GM18526 (cell line): ENCODE results near the gene PHKA1.
"Not testable (repeated sequence)": the region's sequence is repeated elsewhere in the genome, so short reads cannot be mapped to it uniquely, and the experiment has no call there.

ENCODE experiments used
- POLR2A ChIP-seq: IDR thresholded peaks from 3 replicates; pipeline ENCODE4 v1.6.1; 2011; ENCODE audit not compliant: insufficient read length; ENCODE audit errors: extremely low read depth

Gene PHKA1

DNA sequence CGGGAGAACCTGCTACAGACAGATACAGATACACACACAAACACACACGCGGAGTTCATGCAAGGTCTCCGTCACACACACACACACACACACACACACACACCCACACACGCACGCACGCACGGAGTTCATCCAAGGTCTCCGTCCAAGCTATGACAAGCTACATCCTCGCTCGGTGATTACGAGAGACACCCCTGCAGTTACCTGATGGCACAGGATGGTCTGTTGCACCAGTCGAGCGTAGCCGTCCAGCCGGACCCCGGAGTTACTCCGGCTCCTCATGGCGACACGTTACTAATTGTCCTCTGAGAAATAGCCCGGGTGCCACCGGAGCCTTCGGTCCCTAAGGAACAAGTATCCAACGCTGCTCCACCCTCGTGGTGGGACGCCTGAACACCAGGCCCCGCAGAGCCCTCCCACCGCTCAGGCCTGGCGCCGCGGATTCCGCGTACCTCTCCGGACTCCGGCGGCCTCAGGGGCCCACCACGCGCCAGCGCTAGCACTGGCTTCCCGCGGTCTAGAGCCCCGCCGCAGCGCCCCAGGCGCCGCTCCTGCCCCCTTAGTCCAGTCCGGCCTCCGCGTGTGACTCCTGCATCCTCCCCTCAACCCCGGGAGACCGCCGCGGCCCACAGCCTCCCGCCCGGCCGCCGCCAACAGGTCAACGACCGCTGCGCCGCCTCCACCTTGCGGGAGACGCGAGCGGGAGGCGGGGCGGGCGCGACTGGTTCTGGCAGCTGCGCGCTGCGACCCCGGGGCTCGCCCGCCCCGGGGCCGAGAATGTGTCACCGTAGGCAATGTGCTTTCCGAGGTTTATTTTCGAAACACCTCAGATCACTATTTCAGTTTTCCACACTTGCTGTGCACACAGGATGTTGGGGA, at the start of gene PHKA1:
Gene PHKA1 (minus strand): TSS at position 708 of the 879 bp plus-strand sequence. CDS start 426 bp downstream, at position 282.
- not testable (repeated sequence) for TF ChIP-seq POLR2A

DNA sequence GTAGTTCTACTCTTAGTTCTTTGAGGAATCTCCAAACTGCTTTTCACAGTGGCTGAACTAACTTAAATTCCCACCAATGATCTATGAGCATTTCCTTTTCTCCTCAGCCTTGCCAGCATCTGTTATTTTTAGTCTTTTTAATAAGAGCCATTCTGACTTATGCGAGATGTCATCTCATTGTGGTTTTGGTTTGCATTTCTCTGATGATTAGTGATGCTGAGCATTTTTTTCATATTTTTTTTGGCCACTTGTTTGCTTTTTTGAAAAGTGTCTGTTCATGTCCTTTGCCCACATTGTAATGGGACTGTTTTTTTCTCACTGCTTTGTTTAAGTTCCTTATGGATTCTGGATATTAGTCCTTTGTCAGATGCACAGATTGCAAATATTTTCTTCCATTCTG, 21.5 kb upstream of the PHKA1 start:
- no peak for TF ChIP-seq POLR2A

DNA sequence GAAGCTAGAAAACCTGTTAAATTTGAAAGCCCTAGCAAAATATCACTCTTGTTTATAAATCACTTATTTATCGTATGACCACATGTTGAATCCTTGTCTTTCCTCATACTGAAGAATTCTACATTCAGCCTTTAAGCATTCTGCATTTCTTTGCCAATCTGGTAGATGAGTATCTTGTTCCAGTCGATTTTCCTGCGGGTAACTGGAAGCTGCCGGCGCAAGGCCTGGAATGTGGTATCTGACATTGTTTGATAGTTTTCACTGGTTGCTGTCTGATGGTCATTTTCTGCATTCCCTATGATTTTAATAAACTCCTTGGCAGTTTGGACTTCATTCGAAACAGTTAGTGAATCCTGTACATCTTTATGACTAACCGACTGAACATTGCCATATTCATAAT, 13.7 kb upstream of the PHKA1 start:
- no peak for TF ChIP-seq POLR2A

DNA sequence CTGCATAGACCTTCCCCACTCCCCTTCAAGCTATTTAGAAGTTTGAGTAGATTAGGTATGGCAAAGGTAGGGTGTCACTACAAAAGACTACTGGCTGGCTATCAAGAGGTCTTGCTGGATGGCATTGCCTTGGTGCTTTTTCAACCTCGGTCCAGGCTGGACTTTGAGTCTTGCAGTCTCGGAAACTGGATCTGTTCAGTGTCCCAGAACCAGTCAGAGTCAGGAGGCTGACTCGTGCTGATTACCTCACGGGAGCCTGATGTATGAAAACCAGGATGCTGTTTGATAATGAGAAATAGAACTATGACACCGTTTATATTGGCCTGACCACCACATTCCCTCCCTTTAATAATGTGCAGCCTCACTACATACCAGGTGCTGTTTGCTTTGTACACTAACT, 2.7 kb upstream of the PHKA1 start:
- no peak for TF ChIP-seq POLR2A

DNA sequence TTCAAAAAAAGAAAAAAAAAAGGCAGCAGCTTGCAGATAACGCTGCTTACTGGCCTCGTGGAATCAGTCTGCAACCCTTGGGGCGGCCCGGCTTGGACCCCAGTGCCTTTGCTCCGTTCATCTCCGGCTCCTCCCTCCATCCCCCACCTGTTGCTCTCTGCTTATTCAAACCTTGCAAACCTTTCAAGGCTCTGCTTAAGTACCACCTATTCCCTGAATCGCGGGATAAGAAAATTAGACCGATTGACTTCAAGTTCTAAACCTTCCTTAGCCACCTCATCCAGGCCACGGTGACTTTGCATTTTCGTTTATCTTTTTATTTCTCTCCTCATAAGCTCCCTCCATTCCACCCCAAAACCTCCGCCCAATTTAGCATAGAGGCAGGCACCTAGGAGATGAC, 1.4 kb upstream of the PHKA1 start:
- TF ChIP-seq POLR2A = no peak

DNA sequence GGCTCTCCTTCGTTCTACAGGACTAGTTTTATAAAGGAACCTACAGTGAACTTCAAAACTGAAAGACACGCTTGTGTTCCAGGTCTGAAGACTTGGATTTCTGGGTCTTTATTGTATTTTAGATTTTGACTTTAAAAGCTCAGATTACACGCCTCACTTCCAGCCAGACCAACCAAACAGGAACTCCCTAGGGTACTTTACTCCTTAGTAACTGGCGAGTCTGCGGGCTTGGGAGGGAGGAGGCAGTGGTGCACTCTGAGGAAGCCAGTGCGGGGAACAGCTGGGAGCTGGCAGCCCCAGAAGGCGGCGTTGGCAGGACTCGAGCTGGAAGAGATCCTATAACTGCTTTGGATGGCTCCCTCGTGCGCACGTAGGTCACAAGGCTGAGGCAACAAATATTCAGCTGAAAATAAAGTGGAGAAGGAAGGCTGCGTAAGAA, 391 bp upstream of the PHKA1 start:
- TF ChIP-seq POLR2A = no peak

DNA sequence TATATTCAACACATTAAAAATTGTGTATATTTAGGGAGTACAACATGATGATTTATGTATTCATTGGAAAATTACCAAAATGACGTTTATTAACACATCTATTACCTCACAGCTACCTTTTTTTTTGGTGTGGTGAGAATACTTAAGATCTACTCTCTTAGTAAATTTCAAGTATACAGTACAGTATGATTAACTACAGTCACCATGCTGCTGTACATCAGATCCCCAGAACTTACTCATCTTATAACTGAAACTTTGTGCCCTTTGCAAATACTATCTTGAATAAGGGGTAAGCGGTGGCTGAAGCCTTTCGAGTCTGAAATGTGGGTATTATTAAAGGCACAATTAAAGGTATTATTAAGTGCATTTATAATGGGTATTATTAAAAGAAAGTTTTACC, 976 bp downstream of the PHKA1 start:
- TF ChIP-seq POLR2A = no peak

DNA sequence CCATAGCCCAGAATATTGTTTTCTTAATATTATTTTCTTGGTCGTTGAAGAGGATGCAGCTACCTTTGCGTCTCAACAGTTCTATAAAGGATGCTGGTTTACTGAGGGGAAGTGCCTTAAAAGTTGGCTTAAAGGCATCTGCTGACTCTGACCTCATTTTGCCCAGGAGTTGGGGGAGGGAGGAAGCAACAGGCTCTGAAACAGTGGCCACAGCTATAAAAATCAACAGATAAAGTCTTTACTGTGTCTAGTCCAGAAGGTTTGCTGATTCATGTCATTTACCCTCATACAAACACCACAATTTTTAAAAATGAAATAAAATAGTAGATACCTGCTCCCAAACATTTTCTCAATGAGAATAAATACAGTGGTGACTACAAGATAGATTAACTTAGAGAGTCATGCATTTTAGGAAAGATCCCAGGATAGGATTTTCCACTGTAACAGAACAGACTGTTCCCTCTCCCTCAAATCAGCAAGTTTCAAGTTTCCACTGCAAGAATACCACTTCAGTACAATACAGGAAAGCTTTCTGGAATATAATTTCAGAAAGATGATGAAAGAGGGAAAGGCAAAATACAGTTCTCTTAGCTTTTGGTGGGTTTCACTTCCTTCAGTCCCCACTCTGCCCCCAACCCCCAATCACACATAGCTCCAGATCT, 1.9 kb downstream of the PHKA1 start:
- no peak for TF ChIP-seq POLR2A

DNA sequence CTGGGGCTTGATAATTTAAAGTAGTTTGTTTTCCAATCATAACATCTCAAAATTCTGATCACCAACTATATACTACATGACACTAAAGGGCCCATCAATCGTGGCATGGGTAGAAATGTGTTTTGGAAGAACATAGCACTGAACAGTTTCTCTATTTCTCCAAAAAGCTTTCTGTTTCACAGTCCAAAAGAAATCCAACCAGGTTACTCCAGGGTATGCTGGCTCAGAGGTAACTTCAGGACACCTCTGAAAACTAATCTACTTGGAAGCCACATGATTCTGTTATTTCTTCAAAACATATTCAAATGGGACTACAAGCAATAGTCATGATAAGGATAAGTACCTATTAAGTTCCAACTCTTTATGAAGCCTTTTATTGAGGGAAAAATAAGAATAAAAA, 8.3 kb downstream of the PHKA1 start:
- TF ChIP-seq POLR2A = no peak

DNA sequence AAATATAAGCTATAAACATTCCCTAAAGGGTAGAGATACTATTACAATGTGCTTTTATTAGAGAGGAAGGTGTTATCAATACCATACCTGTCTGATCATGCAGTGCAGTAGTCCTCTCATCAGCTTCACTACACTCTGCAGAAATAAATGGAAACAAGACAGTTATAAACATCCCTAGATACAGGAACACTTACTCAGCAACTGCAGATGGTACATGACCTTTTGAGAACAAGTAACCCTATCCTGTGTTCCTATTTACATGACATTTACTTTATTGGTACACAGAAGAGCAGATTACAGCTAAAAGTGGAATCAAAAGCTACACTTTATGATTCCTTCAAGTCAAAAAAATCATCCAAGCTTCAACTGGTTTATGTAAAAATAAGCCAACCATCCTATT, 9.0 kb downstream of the PHKA1 start:
- no peak for TF ChIP-seq POLR2A

DNA sequence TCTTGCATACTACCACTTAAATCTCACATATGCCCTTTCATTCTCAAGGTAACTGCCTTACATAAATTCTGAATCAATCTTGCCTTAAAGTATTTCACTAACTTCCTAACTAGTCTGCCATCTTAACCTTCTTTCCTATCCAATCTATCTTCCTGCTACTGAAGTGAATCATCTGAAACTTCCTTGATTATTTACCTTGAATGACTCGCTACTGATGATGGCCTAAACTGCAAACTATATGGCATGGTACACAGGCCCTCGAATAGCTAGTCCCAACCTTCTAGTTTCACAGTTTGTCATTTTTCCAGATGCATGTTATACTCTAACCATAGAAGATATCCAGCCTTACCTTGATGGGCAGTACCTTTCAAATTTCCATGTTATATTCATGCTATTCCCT, 19.9 kb downstream of the PHKA1 start:
- TF ChIP-seq POLR2A = no peak

DNA sequence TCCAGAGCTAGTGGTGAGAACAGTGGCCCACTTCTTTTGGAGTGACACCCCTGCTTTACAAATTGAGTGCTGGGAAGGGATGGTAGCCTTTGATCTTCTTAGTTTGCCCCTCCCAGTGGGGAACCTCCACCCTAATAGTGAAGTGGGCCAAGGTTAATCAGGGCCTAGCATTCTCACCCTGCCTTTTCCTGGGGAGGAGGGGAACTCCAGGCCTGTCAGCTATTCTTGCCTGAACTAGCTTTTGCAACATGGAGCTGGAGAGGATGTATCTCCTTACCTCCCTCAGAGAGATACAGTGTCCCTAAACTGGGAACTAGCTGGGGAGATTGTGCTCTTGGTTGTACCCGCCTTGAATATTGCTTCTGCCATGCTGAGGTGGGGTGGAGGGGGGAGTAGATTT, 20.6 kb downstream of the PHKA1 start:
- no peak for TF ChIP-seq POLR2A

DNA sequence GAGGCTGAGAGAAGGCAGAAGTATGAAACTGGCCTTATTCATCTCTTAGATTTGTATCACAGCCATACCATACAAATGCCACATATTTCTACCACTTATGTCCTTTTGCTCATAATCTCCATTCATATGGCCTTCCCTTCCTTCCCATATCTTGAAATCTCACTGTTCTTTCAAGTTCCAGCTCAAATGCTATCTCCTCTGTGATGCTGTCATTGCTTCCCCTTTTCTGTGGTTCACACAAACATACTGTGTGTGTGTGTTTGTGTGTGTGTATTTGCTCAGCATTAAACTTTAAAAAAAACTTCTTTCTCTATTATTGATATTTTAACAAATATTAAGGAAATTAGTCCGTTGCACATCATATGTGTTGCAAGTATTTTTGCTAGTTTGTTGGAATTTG, 26.7 kb downstream of the PHKA1 start:
- no peak for TF ChIP-seq POLR2A

DNA sequence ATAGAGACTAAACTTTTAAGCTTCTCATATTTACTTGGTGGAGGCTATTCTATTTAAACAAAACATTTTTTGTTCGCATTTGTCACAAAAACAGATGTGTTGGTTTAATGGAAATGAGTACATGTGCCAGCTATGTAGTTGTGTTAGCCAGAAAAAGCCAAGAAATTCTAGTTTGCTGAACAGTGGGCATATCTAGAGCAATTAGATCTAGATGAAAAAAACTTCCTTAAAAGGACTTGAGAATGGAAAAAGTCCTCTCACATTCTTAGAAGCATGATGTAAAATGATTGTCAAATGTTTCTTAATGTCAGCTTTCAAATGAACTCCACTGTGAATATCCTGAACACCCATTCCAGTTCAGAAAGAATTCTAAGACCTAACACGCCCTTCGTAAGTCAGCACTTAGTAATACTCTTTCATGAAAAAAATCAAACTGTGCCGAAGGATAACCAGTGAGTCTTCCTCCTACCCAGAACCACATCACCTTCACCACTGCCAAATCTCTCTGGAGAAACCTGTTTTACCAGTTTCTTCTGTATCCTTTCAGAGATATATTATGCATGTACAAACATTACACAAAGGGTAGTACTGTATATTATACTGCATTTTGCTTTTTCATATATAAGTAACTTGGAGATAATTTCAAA, 28.2 kb downstream of the PHKA1 start:
- no peak for TF ChIP-seq POLR2A

DNA sequence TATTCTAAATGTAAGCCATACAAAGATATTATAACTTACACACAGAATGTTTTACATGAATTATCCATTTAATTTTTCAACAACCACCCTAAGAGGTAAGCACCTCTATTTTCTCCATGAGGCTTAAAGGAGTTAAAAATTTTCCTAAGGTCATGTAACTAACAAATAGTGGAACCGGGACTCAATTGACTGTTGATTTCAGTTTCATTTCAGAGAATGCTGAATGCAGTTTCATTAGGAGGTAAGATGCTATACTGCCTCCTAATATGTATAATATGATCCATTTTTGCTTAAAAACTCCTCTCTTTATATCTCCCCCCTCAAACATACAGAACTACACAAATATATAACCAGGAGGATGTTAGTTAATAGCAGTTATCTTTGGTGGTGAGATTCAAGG, 29.1 kb downstream of the PHKA1 start:
- no peak for TF ChIP-seq POLR2A

DNA sequence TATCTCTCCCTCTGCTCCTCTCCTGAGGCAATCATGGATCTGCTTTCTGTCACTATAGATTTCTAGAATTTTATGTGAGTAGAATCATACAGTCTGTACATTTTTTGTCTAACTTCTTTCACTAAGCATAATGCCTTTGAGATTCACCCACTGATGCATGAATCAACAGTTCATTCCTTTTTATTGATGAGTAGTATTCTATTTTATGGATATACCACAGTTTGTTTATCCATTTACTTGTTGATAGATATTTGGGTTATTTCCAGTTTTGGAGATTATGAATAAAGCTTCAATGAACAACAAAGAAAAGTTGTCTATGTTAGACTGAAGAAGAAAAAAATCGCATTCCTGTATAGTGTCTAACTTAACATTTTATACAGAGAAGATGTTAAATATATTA, 30.5 kb downstream of the PHKA1 start:
- no peak for TF ChIP-seq POLR2A
